GM10847 (cell line): Measurements from ENCODE around the gene C10orf67.

Source experiments
- POLR2A ChIP-seq: IDR thresholded peaks from 2 replicates; pipeline ENCODE4 v1.6.1; 2011; ENCODE audit not compliant: insufficient read length; ENCODE audit errors: extremely low read depth

The C10orf67 gene

GRCh38 chr10:23294638-23295247, 49.9 kb downstream of the C10orf67 start:
- no peak for TF ChIP-seq POLR2A

- no peak for TF ChIP-seq POLR2A
Measured at GRCh38 chr10:23293973-23294590, 50.5 kb downstream of the C10orf67 start.

- TF ChIP-seq POLR2A, result no peak
Measured at GRCh38 chr10:23293145-23293724, 51.4 kb downstream of the C10orf67 start.

GRCh38 chr10:23291551-23292334, 52.9 kb downstream of the C10orf67 start:
- TF ChIP-seq POLR2A, result no peak

GRCh38 chr10:23284674-23285335, 59.8 kb downstream of the C10orf67 start:
- no peak for TF ChIP-seq POLR2A

- no peak for TF ChIP-seq POLR2A
Measured at GRCh38 chr10:23284155-23284554, 60.4 kb downstream of the C10orf67 start.

- no peak for TF ChIP-seq POLR2A
Measured at GRCh38 chr10:23283680-23284079, 60.9 kb downstream of the C10orf67 start.

- no peak for TF ChIP-seq POLR2A
Measured at GRCh38 chr10:23281044-23281433, 63.6 kb downstream of the C10orf67 start.

- no peak for TF ChIP-seq POLR2A
Measured at GRCh38 chr10:23280419-23281043, 64.1 kb downstream of the C10orf67 start.

GRCh38 chr10:23275355-23275754, 69.2 kb downstream of the C10orf67 start:
- no peak for TF ChIP-seq POLR2A

- TF ChIP-seq POLR2A, result no peak
Measured at GRCh38 chr10:23270531-23270930, 74.1 kb downstream of the C10orf67 start.

- TF ChIP-seq POLR2A, result no peak
Measured at GRCh38 chr10:23263441-23264164, 81.0 kb downstream of the C10orf67 start.

GRCh38 chr10:23262928-23263327, 81.7 kb downstream of the C10orf67 start:
- TF ChIP-seq POLR2A, result no peak

GRCh38 chr10:23258516-23258915, 86.1 kb downstream of the C10orf67 start:
- no peak for TF ChIP-seq POLR2A
